ENCODE measurements around the gene PLK1.

The PLK1 gene

DNA sequence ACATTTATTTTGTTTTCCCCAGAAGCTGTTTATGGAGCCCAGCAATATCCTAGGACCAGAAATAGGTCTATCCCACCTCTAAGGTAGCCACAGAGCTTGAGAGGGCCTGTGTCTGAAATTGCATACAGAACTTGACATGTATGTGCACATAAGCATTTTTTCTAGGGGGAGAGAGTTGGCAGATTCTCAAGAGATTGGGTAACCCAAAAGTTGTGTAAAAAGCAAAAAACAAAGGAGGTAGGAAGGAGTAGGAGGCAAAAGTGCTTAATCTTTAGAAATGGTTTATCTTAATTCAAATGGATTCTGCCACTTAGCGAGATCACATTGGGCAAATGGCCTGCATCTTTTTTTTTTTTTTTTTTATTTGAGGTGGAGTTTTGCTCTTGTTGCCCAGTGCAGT, 3.5 kb downstream of the PLK1 start:
- no peak for DNase-seq

GRCh38 chr16:23683487-23683886, 4.8 kb downstream of the PLK1 start:
- no peak for DNase-seq

- no peak for DNase-seq
These were observed 8.5 kb downstream of the PLK1 start for GRCh38 chr16:23687034-23687808.

DNA sequence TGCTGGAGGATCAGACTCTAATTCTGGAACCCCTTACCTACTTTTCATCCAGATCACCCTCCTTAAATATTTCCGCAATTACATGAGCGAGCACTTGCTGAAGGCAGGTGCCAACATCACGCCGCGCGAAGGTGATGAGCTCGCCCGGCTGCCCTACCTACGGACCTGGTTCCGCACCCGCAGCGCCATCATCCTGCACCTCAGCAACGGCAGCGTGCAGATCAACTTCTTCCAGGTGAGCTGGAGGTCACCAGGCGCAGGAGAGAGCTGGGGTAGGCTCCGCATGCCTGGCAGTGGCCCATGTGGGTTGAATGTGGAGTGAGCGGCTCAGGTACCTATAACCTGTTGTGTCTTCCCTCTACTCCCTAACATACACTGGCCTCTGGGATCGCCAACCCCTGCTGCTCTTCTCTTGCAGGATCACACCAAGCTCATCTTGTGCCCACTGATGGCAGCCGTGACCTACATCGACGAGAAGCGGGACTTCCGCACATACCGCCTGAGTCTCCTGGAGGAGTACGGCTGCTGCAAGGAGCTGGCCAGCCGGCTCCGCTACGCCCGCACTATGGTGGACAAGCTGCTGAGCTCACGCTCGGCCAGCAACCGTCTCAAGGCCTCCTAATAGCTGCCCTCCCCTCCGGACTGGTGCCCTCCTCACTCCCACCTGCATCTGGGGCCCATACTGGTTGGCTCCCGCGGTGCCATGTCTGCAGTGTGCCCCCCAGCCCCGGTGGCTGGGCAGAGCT, 10.9 kb downstream of the PLK1 start:
- DNase-seq, result no peak

DNA sequence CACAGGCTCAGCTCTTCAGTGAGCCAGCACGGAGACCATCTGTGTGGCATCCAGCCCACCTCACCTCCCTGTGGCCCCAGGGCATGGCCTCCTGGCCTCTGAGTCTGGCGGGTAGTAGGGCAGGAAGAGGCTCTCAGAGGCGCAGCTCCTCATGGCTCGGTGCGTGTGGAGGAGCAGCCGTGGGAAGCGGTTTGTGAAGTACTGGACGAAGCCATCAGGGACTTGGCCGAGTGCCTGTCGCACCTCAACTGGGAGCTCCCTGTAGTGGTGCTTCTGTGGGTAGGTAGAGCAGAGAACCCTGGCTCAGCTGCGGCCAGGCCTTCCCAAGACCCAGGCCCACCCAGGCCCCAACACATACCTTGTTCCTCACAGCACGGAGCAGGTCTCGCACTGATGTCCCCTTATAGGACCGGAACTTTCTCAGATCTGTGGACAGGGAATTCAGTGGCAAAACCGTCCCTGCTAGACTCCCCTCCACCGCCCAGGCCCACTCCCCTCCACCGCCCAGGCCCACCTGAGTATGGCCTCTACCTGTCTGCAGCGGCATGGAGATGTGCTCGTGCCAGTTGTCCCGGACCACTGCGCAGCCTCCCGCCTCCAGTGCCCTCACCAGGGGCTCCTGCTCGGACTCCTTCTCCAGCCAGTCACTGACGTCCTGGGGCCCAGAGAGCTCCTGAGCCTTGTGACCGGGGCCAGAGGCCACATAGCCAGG, 12.2 kb downstream of the PLK1 start:
- no peak for DNase-seq

GRCh38 chr16:23691483-23692189, 12.9 kb downstream of the PLK1 start:
- no peak for DNase-seq

- DNase-seq, result no peak
These were observed 13.6 kb downstream of the PLK1 start for GRCh38 chr16:23692190-23692837.

DNA sequence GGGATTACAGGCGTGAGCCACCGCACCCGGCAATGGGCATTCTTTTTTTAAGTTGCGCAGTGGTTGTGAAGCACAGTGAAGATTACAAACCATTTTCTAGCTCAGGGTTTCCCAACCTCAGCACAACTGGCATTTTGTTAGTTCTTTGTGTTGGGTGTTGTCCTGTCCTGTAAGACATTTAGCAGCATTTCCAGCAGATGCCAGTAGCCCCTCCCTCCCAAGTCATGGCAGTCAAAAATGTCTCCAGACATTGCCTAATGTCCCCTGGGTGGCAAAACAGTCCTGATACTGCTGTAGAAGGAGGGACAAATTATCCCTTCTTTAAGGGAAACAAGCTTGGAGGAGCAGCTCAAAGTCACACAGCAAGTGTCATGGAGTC, 15.6 kb downstream of the PLK1 start:
- DNase-seq, result no peak

DNA sequence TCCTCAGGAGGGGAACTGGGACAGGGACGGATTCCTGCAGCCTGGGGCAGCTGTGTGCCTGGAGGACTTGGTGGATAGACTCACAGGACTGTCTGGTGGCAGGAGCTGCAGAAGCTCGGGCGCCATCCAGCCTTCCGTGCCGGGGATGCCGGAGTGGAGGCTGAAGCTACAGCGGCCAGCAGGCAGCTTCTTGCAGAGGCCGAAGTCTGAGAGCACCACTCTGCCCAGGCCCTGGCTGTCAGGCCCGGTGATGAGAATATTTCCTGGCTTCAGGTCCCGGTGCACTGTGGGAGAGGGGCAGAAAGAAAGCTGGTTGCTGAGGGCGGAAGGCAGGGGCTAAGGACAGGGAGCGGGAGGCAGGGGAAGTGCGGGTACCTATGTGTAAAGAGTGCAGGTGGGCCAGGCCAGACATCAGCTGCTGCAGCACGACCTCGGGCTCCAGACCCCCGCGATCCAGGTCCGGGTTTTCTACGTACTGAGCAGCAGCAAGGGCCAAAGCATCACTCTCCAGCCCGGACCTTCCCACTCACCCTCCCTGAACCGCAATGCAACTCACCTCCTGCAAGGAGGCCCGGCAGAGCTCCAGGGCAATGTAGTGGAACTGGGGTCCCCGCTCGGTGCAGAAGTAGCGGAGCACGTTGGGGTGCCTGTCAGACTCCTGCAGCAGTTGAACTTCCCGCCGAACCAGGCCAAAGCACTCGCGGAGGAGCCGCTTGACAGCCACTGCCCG, 16.1 kb downstream of the PLK1 start:
- DNase-seq, result no peak

DNA sequence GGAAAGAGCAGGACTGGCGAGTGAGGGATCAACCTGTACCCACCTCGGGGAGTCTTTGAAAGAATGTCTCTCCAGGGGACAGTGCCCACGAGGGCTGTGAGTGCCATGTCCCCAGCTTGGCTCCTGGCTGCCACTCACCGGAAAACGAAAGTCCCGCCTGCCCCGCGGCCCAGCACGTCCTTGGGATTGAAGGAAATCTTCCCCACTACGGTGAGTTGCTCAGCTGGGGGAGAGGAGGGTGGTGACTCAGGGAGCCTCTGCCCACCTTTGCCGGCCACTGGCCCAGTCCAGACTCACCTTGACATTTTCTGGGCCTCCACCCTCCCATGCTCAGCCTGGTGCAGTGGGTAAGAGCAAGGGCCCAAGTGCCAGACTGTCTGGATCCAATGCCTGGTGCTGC, 17.1 kb downstream of the PLK1 start:
- DNase-seq, result no peak

- no peak for DNase-seq
These were observed 20.4 kb downstream of the PLK1 start for GRCh38 chr16:23699100-23699499.

DNA sequence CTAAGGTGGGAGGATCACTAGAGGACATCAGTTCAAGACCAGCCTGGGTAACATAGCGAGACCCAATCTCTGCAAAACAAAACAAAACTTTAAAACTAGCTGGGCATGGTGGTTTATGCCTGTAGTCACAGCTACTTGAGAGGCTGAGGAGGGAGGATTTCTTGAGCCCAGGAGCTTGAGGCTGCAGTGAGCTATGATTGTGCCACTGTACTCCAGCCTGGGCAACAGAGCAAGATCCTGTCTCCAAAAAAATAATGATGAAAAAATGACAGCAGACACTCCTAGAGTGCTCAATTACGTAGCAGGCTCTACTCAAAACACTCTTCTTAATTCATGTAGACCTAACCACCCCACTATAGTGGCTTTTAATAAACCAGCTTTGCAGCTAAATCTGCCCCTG, 21.4 kb downstream of the PLK1 start:
- DNase-seq, result no peak

DNA sequence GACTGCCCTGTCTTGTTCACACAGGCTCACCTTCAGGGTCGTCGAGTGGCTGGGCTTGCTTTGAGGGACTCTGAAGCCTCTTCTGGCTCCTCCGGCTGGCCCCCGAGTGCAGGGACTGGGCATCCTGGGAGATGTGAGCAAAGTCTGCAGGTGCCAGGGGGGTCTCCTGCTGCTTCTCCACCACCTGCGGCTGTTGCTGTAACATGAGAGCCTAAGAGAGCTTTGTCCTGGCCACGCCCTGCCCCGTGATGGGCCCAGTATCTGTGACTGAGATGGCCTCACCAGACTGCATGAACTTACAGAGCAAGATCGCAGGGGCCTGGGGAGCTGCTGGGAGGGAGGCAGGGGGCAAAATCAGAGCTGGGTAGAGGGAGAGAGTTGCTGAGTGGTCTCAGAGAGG, 21.8 kb downstream of the PLK1 start:
- DNase-seq, result no peak

DNA sequence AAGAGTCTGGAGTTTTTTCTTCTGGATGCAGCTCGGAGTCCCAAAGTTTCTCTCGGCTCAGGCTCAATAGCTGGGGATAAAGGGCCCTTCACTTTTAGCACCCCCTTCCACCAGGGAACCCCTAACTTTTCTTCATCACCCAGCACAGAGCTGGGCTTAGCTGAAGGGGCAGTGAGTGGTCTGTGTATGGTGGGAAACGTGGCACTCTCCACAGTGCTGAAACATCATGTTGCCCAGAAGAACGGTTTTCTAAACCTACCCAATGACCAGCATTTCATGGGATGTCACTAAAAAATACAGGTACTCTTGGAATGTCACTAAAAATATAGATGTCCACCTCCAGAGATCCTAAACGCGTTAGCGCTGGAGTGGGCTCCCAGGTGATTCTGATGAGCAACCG, 22.4 kb downstream of the PLK1 start:
- no peak for DNase-seq

GRCh38 chr16:23702951-23703350, 24.3 kb downstream of the PLK1 start:
- no peak for DNase-seq

GRCh38 chr16:23704772-23705516, 26.3 kb downstream of the PLK1 start:
- no peak for DNase-seq

GRCh38 chr16:23705517-23705902, 26.8 kb downstream of the PLK1 start:
- no peak for DNase-seq

GRCh38 chr16:23706439-23706838, 27.8 kb downstream of the PLK1 start:
- no peak for DNase-seq

- DNase-seq, result no peak
These were observed 30.8 kb downstream of the PLK1 start for GRCh38 chr16:23709536-23709935.

GRCh38 chr16:23710008-23710407, 31.3 kb downstream of the PLK1 start:
- no peak for DNase-seq

DNA sequence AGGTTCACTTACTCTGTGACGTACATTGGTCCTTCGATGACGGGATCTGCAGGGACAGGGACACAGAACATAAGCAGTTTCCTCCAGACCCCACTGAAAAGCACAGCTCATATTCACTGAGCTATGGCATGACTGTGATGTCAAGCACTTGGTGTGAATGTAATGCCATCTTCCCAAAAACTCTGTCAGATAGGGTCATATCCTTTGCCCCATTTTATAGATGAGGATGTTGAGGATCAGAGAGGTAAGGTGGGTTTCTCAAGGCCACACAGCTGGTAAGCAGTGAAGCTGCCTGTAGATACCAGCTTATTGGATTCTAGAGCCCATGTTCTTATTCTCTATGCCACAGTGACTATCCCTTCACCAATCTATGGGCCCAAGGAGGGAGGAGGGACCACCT, 31.8 kb downstream of the PLK1 start:
- DNase-seq, result no peak
